Esophagus squamous epithelium (tissue), 5 donors: ENCODE results near the gene EED. TPM values are rescaled to one million over a fixed set of nuclear protein-coding genes. Genes with fewer than 3 reads are reported as not detected.
A peak's percentile ranks its signal among the peaks of the same experiment; 100 is the strongest.

Source experiments
- DNase-seq: peaks from one replicate; lab custom pipeline; 2025; lab: John Stamatoyannopoulos, UW
- H3K27ac ChIP-seq, 4 donors: fragments of 200-600 bp; sonication (generic); one replicate each; pipeline ENCODE4 v1.5.1; 2016 to 2019; ENCODE audit warnings: mild to moderate bottlenecking in 1 of 4
- H3K27me3 ChIP-seq, 4 donors: fragments of 200-600 bp; sonication (generic); 1 replicate in 3 of 4; 2 replicates in 1 of 4; pipeline versions ENCODE4 v1.5.1 to v1.6.0; 2017 to 2021; ENCODE audit warnings: antibody characterized with exemption in 1 of 4
- H3K36me3 ChIP-seq, 3 donors: fragments of 200-600 bp; sonication (generic); one replicate each; pipeline ENCODE4 v1.5.1; 2016 to 2019
- H3K4me1 ChIP-seq, 3 donors: fragments of 200-600 bp; sonication (generic); one replicate each; pipeline ENCODE4 v1.5.1; 2017 to 2019
- H3K4me3 ChIP-seq, 4 donors: fragments of 200-600 bp; sonication (generic); 1 replicate in 3 of 4; 2 replicates in 1 of 4; pipeline ENCODE4 v1.5.1; 2016 to 2019; ENCODE audit warnings: mild to moderate bottlenecking in 2 of 4, moderate library complexity in 1 of 4
- H3K9me3 ChIP-seq, 3 donors: fragments of 200-600 bp; sonication (generic); one replicate each; pipeline ENCODE4 v1.5.1; 2016 to 2019
- POLR2A ChIP-seq, 4 donors: fragments of 450-650 bp; IDR thresholded peaks; one replicate each; pipeline ENCODE4 v1.6.1; 2017; ENCODE audit warnings: antibody characterized with exemption in 4 of 4, mild to moderate bottlenecking in 4 of 4, moderate library complexity in 3 of 4
- WGBS, 2 donors: methylation state at CpG; one replicate each; pipeline ENCODE4 v1.1.5; 2018; 5-methylcytosine and 5-hydroxymethylcytosine counted together
- intact Hi-C: fragments of 100-400 bp; cut with DNase I; formaldehyde crosslinking; loops from one replicate; pipeline ENCODE4 v1.15.0; 2022
- total RNA-seq, 4 donors: library from RNA; depleted of rRNA; stranded (reverse); fragments of >200 nt; gene quantifications; one replicate each; pipeline ENCODE4 v1.1.0, GENCODE V29; 2016
- TF ChIP-seq, protein P1 (sequence below), 6 experiments: fragments of 450-650 bp in 4 of 6; fragments of 200-600 bp in 2 of 6; sonication (generic) in 2 of 6; IDR thresholded peaks; one replicate each; pipeline ENCODE4 v1.5.1; 2016 to 2019; ENCODE audit warnings: antibody characterized with exemption in 6 of 6, mild to moderate bottlenecking in 4 of 6, moderate library complexity in 4 of 6
- donor health status: DM: yes; HTN: yes; CAD: no.

Gene EED, protein sequence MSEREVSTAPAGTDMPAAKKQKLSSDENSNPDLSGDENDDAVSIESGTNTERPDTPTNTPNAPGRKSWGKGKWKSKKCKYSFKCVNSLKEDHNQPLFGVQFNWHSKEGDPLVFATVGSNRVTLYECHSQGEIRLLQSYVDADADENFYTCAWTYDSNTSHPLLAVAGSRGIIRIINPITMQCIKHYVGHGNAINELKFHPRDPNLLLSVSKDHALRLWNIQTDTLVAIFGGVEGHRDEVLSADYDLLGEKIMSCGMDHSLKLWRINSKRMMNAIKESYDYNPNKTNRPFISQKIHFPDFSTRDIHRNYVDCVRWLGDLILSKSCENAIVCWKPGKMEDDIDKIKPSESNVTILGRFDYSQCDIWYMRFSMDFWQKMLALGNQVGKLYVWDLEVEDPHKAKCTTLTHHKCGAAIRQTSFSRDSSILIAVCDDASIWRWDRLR
- total RNA-seq, result 10 to 100 TPM; 14.4 to 26.3 (median 18.5) TPM

DNA sequence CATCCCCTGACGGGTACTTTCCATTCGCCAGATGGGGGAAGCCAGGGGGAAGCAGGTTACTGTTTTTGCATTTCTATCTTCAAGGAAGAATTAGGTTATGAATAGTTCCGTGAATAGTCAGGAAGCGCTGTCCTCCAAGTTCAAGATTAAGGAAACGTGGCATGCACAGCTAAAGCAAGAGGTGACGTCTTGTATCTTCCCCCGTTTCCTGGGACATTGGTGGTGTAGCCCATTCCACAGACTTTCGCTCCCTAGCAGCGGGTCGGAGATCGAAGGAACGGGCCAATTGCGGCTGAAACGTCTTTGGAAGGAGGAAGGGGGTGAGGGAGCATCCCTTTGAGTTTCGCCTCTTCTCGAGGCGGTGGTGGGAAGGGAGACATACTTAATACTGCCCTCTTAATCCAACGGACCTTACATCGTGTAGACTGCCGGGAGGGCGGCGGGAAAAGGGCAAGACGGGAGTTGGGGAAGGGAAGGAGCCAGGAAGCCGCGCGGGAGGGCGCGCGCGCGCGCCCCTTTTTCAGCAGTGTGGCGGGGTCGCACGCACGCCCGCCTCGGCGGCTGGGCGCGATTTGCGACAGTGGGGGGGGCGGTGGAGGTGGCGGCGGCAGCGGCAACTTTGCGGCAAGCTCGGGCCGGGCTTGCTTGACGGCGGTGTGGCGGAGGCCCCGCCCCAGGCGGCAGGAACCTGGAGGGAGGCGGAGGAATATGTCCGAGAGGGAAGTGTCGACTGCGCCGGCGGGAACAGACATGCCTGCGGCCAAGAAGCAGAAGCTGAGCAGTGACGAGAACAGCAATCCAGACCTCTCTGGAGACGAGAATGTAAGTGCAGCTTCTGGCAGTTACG lies at the start of gene EED:
Gene EED (plus strand): TSS at position 232 of the 847 bp plus-strand sequence. CDS start 477 bp downstream, at position 709.
- WGBS, 2 donors, result 1% methylated on average over 18 to 32 of the region's 64 CpGs
- Histone ChIP-seq H3K27me3 (no peaks in the 10 kb centered on the region), H3K27ac (peak within 1 kb of the TSS; percentile 95 to 100 (median 99)), H3K4me1 (peaks cover 4 to 48% (median 33%) of the 10 kb centered on the region in 3 donors), H3K4me3 (peak within 1 kb of the TSS; percentile 73 to 98 (median 88)), H3K36me3 (no peaks in the 10 kb centered on the region), H3K9me3 (no peaks in the 10 kb centered on the region)
- intact Hi-C loops, result no loop called here
- peak; percentile 81 for DNase-seq
- TF ChIP-seq, protein P1, sequence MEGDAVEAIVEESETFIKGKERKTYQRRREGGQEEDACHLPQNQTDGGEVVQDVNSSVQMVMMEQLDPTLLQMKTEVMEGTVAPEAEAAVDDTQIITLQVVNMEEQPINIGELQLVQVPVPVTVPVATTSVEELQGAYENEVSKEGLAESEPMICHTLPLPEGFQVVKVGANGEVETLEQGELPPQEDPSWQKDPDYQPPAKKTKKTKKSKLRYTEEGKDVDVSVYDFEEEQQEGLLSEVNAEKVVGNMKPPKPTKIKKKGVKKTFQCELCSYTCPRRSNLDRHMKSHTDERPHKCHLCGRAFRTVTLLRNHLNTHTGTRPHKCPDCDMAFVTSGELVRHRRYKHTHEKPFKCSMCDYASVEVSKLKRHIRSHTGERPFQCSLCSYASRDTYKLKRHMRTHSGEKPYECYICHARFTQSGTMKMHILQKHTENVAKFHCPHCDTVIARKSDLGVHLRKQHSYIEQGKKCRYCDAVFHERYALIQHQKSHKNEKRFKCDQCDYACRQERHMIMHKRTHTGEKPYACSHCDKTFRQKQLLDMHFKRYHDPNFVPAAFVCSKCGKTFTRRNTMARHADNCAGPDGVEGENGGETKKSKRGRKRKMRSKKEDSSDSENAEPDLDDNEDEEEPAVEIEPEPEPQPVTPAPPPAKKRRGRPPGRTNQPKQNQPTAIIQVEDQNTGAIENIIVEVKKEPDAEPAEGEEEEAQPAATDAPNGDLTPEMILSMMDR (IDR thresholded peaks at IDR 0.05), result peak in 2 of 6 experiments; percentile 5 to 15
- TF ChIP-seq POLR2A (IDR thresholded peaks at IDR 0.05), result peak in 2 of 4 donors; percentile 56 to 75

DNA sequence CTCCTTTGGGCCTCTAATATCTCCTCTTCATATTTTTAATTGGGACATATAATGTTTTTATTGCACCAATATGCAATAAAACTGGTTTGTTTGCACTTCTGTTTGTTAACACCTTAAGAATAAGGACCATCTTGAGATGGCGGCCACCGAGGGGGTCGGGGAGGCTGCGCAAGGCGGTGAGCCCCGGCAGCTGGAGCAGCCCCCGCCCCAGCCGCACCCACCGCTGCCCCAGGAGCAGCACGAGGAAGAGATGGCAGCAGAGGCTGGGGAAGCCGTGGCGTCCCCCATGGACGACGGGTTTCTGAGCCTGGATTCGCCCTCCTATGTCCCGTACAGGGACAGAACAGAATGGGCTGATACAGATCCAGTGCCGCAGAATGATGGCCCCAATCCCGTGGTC lies 49.6 kb upstream of the EED start:
- no peaks in the 10 kb centered on the region for H3K36me3 ChIP-seq
- TF ChIP-seq POLR2A (IDR thresholded peaks at IDR 0.05), result no peak
- TF ChIP-seq, protein P1 (IDR thresholded peaks at IDR 0.05), result no peak
- H3K4me3 ChIP-seq, result no peak overlapping the region
- no peak overlapping the region for H3K27ac ChIP-seq
- no peak for DNase-seq
- WGBS, 2 donors, result 92 to 93% methylated on average over 2 to 5 of the region's 18 CpGs
- H3K4me1 ChIP-seq, result peaks cover 0 to 27% (median 6%) of the 10 kb centered on the region in 3 donors
- intact Hi-C loops, result loop anchor here (5.0 kb wide), 1 partner anchor 153 kb away; no protein-coding TSS in a partner anchor
- H3K27me3 ChIP-seq, result no peaks in the 10 kb centered on the region
- no peaks in the 10 kb centered on the region for H3K9me3 ChIP-seq

DNA sequence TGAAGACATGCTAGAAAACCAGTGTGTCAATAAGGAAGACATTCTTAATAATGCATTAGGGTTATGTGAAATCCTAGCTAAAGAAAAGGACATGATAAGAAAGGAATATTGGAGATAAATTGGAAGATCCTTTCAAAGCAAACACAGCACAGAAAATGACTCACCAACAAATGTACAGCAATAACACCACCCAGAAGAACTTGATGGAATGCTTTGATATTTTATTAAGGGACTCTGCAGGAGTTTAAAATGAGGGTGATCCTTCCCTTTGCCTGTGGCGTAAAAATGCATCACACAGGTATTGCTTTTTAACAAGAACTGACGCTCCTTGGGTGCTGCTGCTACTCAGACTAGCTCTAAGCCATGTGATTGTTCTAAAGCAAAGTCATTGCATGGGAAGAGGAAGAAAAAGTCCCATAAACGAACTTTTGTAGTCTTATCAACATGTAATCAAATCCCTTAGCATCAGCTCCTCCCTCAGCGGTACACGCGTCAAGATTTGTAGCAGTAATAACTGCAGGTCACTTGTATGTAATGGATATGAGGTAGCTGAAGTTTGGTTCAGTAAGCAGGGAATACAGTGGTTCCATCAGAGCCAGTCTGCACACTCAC lies 48.4 kb upstream of the EED start:
- H3K4me1 ChIP-seq, result peaks cover 0 to 27% (median 6%) of the 10 kb centered on the region in 3 donors
- 62 to 80% methylated on average over 6 of the region's 6 CpGs for WGBS, 2 donors
- TF ChIP-seq POLR2A (IDR thresholded peaks at IDR 0.05), result no peak
- TF ChIP-seq, protein P1 (IDR thresholded peaks at IDR 0.05), result no peak
- intact Hi-C loops, result no loop called here
- no peak for DNase-seq
- H3K36me3 ChIP-seq, result no peaks in the 10 kb centered on the region
- no peaks in the 10 kb centered on the region for H3K27me3 ChIP-seq
- H3K27ac ChIP-seq, result no peak overlapping the region
- no peaks in the 10 kb centered on the region for H3K9me3 ChIP-seq
- no peak overlapping the region for H3K4me3 ChIP-seq

DNA sequence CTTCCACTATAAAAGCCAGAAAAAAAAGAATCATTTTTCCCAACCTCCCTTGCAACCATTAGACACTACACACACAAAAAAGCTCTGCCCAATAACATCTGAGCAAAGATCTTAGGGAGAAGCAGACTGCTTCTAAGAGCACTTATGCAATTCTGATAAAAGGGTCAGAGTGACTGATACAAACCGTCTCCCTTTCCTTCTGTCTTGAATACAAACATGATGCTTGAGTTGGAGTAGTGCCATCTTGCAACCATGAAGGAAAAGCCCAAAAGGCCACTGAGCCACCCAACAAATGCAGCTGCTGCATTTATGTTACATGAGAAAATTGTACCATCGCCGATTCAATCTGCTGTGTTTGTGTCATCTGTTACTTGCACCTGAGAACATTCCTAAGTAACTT lies 47.6 kb upstream of the EED start:
- no peaks in the 10 kb centered on the region for H3K9me3 ChIP-seq
- intact Hi-C loops, result no loop called here
- no peak overlapping the region for H3K27ac ChIP-seq
- TF ChIP-seq, protein P1 (IDR thresholded peaks at IDR 0.05), result no peak
- TF ChIP-seq POLR2A (IDR thresholded peaks at IDR 0.05), result no peak
- H3K27me3 ChIP-seq, result no peaks in the 10 kb centered on the region
- H3K36me3 ChIP-seq, result no peaks in the 10 kb centered on the region
- no peak overlapping the region for H3K4me3 ChIP-seq
- DNase-seq, result no peak
- H3K4me1 ChIP-seq, result peaks cover 0 to 29% (median 6%) of the 10 kb centered on the region in 3 donors
- 66 to 68% methylated on average over 3 of the region's 3 CpGs for WGBS, 2 donors
